HG02571 (cell line): ENCODE data around the gene CNPPD1.

ENCODE experiments used
- ATAC-seq: cut with Tn5 transposase; IDR thresholded peaks from one replicate; pipeline ENCODE4 v1.9.1; 2021; ENCODE audit warnings: mild to moderate bottlenecking, moderate library complexity; ENCODE audit not compliant: unreplicated experiment

Gene CNPPD1

DNA sequence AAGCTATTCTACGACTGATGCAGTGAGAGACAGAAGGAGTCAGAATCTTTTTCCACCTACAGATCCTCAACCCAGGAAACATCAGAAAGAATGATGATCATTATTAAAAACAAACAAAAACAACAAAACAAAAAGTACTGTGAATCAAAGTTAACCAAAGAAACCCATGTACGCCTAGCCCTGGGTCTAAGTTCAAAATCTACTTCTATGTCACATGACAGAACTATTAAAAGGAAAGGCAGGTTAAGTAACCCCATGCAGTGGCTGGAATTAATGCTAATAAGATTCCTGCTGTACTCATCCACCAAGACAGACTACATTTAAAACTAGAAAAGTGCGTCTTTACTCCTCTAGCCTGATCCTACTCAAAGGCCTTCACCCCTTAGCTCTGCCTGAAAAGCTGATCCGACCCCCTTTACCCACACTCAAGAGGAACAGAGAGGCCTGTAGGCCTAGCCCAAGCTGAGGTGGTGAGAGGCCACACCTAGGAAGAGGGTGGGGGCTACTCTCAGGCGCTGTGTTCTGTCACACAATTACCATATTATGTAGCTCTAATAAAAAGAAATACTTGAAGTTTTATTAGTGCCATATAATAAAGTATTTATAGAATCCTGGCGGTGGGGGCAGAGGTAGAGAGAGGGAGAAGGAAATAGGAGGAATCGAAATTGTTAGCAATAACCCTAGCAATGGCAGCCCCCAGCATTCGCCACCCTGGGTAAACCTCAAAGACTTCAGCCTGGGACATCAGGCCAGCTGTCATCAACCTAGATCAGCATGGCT is 53.2 kb downstream of the CNPPD1 start:
- no peak for ATAC-seq

DNA sequence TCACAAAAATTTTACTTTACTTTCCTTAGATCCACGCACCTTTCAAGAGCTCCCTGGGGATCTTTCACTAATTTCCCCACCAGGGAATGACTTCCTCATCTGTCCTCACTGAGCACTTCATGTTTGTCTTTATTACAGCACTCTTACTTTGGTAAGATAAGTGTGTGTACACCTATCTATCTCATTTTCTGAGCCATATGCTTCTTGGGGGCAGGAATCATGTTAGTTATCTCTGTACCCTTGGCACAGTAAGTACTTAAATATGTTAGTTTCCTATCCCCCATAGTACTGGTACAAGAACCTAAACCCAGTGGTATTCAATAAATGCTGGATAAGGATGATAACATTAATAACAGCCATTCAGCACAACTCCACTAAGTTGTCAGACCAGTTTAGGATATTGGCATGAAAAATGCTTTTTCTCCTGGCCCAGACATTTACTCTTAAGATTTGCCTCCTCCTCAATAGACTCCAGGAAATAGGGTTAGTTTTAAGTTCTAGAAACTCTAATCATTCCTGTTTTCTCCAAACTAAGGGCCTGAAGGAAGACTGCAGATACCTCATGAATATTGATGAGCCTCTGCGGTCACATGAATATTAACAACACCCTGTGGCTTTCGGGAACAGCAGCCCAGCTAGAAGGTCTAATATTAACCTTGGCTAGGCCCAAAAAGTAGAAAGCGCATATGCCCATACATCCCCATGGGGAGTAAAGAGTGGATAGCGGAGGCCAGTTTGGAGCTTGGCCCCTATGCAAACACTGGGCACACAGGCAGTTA is 54.3 kb downstream of the CNPPD1 start:
- no peak for ATAC-seq
